Loucy (cell line): ENCODE data around the gene MPI.

Experiments
- EZH2phosphoT487 ChIP-seq: fragments of 200-600 bp; IDR thresholded peaks from 2 replicates; pipeline ENCODE4 v1.6.1; 2018; ENCODE audit warnings: antibody characterized with exemption, mild to moderate bottlenecking, moderate library complexity, borderline replicate concordance
- TF ChIP-seq, protein P1 (sequence below): fragments of 200-600 bp; sonication (generic); conservative IDR thresholded peaks from 2 replicates; pipeline ENCODE4 v1.5.1; 2014; ENCODE audit warnings: mild to moderate bottlenecking, antibody characterized with exemption, low read length

DNA sequence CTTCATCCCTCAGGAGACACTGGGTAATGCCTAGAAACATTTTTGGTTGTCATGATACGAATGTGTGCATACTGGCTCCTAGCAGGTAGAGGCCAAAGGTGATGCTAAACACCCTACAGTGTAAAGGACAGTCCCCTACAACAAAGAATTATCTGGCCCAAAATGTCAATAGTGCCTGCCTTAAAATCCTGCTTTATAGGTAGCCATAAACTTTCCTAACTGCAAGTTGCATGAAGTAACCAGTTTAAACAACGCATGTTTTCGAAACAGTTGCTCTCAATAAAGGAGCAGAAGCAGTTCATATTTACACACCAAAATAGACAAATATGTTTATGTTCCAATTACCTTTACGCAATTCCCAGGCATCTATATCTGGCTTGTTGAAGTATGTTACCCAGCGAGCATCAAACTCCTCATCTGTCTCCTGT lies 38.9 kb downstream of the MPI start:
- TF ChIP-seq, protein P1, sequence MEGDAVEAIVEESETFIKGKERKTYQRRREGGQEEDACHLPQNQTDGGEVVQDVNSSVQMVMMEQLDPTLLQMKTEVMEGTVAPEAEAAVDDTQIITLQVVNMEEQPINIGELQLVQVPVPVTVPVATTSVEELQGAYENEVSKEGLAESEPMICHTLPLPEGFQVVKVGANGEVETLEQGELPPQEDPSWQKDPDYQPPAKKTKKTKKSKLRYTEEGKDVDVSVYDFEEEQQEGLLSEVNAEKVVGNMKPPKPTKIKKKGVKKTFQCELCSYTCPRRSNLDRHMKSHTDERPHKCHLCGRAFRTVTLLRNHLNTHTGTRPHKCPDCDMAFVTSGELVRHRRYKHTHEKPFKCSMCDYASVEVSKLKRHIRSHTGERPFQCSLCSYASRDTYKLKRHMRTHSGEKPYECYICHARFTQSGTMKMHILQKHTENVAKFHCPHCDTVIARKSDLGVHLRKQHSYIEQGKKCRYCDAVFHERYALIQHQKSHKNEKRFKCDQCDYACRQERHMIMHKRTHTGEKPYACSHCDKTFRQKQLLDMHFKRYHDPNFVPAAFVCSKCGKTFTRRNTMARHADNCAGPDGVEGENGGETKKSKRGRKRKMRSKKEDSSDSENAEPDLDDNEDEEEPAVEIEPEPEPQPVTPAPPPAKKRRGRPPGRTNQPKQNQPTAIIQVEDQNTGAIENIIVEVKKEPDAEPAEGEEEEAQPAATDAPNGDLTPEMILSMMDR: no peak
- no peak for TF ChIP-seq EZH2phosphoT487
